Choroid plexus epithelial cell (primary cell): ENCODE data around the gene RAD51B.

Experiments used
- DNase-seq: peaks from one replicate; pipeline ENCODE4 v3.0.0-alpha.2; 2010; ENCODE audit warnings: low read depth
- H3K4me3 ChIP-seq: 2 replicates; pipeline ENCODE4 v1.5.1; 2011; ENCODE audit warnings: low read depth, mild to moderate bottlenecking, control low read depth, low read length, moderate library complexity
- CTCF ChIP-seq: conservative IDR thresholded peaks from 2 replicates; pipeline ENCODE4 v1.5.1; 2011; ENCODE audit warnings: low read depth, mild to moderate bottlenecking, control low read depth, inconsistent platforms, low read length, moderate library complexity

The RAD51B gene

GRCh38 chr14:68528040-68528687 is 708.6 kb downstream of the RAD51B start:
- no peak for TF ChIP-seq CTCF
- no peak for DNase-seq
- no peak overlapping the region for H3K4me3 ChIP-seq

- no peak for DNase-seq
- no peak for TF ChIP-seq CTCF
- H3K4me3 ChIP-seq = no peak overlapping the region
Observed at GRCh38 chr14:68530443-68530842, 710.9 kb downstream of the RAD51B start.

GRCh38 chr14:68532496-68532895 is 712.9 kb downstream of the RAD51B start:
- TF ChIP-seq CTCF = no peak
- DNase-seq = no peak
- no peak overlapping the region for H3K4me3 ChIP-seq

GRCh38 chr14:68534276-68534675 is 714.7 kb downstream of the RAD51B start:
- no peak overlapping the region for H3K4me3 ChIP-seq
- no peak for TF ChIP-seq CTCF
- no peak for DNase-seq

- DNase-seq = peak; percentile 56
- no peak for TF ChIP-seq CTCF
- H3K4me3 ChIP-seq = no peak overlapping the region
Observed at GRCh38 chr14:68535404-68536017, 715.9 kb downstream of the RAD51B start.

GRCh38 chr14:68536018-68536410 is 716.4 kb downstream of the RAD51B start:
- H3K4me3 ChIP-seq = no peak overlapping the region
- DNase-seq = no peak
- no peak for TF ChIP-seq CTCF

GRCh38 chr14:68538639-68539038 is 719.1 kb downstream of the RAD51B start:
- TF ChIP-seq CTCF = no peak
- no peak overlapping the region for H3K4me3 ChIP-seq
- DNase-seq = no peak
